HG03354 (cell line): Measurements from ENCODE around the gene DHRS7.

Experiments
- ATAC-seq: cut with Tn5 transposase; IDR thresholded peaks from one replicate; pipeline ENCODE4 v1.9.1; 2021; ENCODE audit warnings: mild to moderate bottlenecking; ENCODE audit not compliant: unreplicated experiment, poor library complexity, severe bottlenecking

The DHRS7 gene

GRCh38 chr14:60164712-60165546 lies at the start of gene DHRS7:
Gene DHRS7 (minus strand): TSS chr14:60165398. CDS start chr14:60165309, 89 bp downstream.
- ATAC-seq: peak; percentile 90

GRCh38 chr14:60214415-60215126 lies 49.4 kb upstream of the DHRS7 start:
- ATAC-seq: no peak

- ATAC-seq: no peak
Observed at GRCh38 chr14:60214003-60214402, 48.8 kb upstream of the DHRS7 start.

GRCh38 chr14:60212503-60213371 lies 47.5 kb upstream of the DHRS7 start:
- peak; percentile 95 for ATAC-seq

- no peak for ATAC-seq
Observed at GRCh38 chr14:60211153-60211552, 46.0 kb upstream of the DHRS7 start.

- no peak for ATAC-seq
Observed at GRCh38 chr14:60210703-60211102, 45.5 kb upstream of the DHRS7 start.

GRCh38 chr14:60206837-60207533 lies 41.8 kb upstream of the DHRS7 start:
- peak; percentile 28 for ATAC-seq

- ATAC-seq: no peak
Observed at GRCh38 chr14:60206249-60206670, 41.1 kb upstream of the DHRS7 start.

- peak; percentile 53 for ATAC-seq
Observed at GRCh38 chr14:60204843-60205774, 39.9 kb upstream of the DHRS7 start.

- peak; percentile 91 for ATAC-seq
Observed at GRCh38 chr14:60204104-60204842, 39.1 kb upstream of the DHRS7 start.

GRCh38 chr14:60199321-60199720 lies 34.1 kb upstream of the DHRS7 start:
- ATAC-seq: no peak

GRCh38 chr14:60197629-60198303 lies 32.6 kb upstream of the DHRS7 start:
- ATAC-seq: no peak

- ATAC-seq: no peak
Observed at GRCh38 chr14:60196291-60196690, 31.1 kb upstream of the DHRS7 start.

- ATAC-seq: peak; percentile 76
Observed at GRCh38 chr14:60195179-60195810, 30.1 kb upstream of the DHRS7 start.

- ATAC-seq: peak; percentile 57
Observed at GRCh38 chr14:60189923-60190840, 25.0 kb upstream of the DHRS7 start.

GRCh38 chr14:60188696-60189095 lies 23.5 kb upstream of the DHRS7 start:
- no peak for ATAC-seq
